ENCODE measurements around the gene CPAMD8.
"Not testable (repeated sequence)": the region's sequence is repeated elsewhere in the genome, so short reads cannot be mapped to it uniquely, and the experiment has no call there.

CPAMD8 gene

DNA sequence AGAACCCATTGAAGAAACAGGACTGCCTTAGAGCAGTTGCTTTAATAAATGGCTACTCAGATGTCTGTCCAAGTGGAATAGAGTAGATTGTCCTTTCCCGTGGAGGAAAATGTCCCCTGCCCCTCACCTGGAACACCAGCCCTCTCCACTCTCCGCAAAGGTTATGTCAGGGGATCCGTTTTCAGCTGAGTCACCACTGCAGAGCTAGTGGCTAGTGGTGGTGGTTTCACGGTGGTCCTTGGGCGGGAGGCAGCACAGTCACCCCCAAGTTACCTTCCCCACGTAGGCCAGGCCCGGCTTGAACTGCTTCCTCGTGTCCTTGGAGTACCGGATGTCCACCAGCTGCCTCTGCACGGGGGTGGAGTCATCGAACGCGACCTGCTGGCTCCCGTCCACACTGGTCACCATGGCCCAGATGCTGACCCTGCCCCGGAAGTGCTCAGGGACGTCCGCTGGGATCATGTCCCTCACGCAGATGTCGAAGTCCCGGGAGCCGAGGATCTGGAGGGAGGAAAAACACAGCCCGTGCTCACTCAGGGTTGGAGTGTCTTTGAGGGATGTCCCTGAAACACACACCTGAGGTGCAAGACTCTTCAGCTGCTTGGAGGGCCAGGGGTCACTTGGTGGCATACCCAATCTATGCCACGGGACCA is 29.6 kb downstream of the CPAMD8 start:
- DNase-seq, result not testable (repeated sequence)

GRCh38 chr19:16988661-16989060 is 37.9 kb downstream of the CPAMD8 start:
- DNase-seq, result no peak

DNA sequence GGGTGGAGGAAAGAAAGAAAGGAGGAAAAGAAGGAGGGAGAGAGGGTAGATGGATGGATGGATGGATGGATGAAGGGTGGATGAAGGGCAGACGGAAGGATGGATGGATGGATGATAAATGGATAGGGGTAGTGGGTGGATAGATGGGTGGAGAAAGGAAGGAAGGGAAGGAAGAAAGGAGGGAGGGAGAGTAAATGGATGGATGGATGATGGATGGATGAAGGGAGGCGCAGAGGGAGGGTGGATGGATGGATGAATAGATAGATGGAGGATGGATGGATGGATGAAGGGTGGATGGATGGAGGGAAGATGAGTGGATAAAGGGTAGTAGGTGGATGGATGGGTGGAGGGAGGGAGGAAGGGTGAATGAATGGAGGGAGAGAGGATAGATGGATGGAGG is 41.2 kb downstream of the CPAMD8 start:
- no peak for DNase-seq

- DNase-seq, result not testable (repeated sequence)
These were observed 44.0 kb downstream of the CPAMD8 start for GRCh38 chr19:16982586-16982985.

- DNase-seq, result no peak
These were observed 47.5 kb downstream of the CPAMD8 start for GRCh38 chr19:16978839-16979802.

DNA sequence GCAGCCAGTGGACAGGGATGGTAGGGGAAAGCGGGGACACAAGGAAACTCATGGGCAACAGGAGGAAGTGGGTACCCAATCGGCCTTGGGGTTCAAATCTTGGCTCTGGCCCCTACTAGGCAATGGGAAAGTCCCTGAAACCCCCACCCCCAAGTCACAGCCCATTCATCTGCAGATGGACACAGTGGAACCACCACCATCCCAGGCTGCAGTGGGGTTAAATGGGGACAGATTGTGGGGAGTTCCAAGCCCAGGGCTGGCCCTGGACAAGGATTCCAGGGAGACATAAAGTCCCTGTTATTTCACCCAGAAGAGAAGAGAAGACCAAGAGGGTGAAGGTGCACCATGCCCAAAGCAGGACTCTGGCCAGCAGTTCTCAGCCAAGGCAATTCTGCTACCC is 48.5 kb downstream of the CPAMD8 start:
- no peak for DNase-seq

- no peak for DNase-seq
These were observed 49.3 kb downstream of the CPAMD8 start for GRCh38 chr19:16977306-16977705.

DNA sequence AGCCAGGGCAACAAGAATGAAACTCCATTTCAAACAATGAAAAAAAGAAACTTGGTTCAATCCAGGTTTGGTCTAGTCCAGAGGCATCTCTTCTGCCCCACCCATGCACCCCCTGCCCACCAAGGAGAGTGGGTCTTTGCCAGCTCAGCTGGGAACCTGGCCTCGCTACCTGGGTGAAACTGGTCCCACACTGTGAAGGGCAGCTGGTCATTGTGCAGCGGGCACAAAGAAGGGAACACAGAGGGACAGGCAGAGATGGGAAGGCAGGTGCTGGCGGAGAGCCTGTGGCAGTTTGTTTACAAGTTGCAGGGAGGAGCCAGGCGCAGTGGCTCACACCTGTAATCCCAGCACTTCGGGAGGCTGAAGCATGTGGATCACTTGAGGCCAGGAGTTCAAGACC is 50.2 kb downstream of the CPAMD8 start:
- no peak for DNase-seq

GRCh38 chr19:16970821-16971220 is 55.8 kb downstream of the CPAMD8 start:
- no peak for DNase-seq

DNA sequence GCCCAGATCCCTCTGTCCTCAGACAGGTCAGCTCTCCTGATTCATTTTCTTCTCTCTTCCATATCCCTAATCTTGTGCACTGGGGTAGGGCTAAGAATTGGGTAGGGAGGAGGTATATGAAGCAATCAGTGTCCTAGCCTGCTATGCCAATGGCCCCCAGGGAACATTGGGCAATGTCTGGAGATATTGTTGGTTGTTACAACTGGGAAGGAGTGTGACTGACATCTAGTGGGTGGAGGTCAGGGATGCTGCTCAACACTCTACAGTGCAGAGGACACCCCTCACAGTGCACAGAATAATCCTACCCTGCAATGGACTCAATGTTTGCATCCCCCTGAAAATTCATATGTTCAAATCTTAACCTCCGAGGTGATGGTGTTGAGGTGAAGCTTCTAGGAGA is 57.5 kb downstream of the CPAMD8 start:
- no peak for DNase-seq

- not testable (repeated sequence) for DNase-seq
These were observed 65.4 kb downstream of the CPAMD8 start for GRCh38 chr19:16960996-16961822.

DNA sequence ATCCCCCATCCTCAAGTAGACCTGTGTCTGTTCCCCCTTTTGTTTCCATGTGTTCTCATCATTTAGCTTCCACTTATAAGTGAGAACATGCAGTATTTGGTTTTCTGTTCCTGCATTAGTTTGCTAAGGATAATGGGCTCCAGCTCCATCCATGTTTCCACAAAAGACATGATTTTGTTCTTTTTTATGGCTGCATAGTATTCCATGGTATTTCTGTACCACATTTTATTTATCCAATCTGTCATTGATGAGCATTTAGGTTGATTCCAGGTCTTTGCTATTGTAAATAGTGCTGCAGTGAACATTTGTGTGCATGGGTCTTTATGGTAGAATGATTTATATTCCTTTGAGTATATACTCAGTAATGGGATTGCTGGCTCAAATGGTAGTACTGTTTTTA is 68.3 kb downstream of the CPAMD8 start:
- not testable (repeated sequence) for DNase-seq

DNA sequence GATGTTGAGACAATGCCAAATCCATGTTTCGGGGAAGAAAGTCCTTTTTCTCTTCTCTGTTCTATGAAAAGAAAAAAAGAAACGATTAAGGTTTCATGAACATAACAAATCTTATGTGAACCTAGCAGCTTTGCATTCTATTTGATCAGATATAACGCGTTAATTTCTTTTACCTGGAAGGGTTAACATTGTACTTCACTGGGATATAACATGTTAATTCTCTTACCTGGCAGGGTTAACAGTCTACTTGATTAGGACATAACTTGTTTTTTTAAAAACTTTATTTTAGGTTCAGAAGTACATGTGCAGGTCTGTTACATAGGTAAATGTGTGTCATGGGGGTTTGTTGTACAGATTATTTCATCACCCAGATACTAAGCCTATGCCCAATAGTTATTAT is 68.8 kb downstream of the CPAMD8 start:
- no peak for DNase-seq

GRCh38 chr19:16957151-16957701 is 69.4 kb downstream of the CPAMD8 start:
- no peak for DNase-seq

- DNase-seq, result no peak
These were observed 71.4 kb downstream of the CPAMD8 start for GRCh38 chr19:16955161-16955560.

GRCh38 chr19:16952046-16952445 is 74.6 kb downstream of the CPAMD8 start:
- DNase-seq, result no peak

GRCh38 chr19:16951529-16951928 is 75.1 kb downstream of the CPAMD8 start:
- DNase-seq, result no peak

DNA sequence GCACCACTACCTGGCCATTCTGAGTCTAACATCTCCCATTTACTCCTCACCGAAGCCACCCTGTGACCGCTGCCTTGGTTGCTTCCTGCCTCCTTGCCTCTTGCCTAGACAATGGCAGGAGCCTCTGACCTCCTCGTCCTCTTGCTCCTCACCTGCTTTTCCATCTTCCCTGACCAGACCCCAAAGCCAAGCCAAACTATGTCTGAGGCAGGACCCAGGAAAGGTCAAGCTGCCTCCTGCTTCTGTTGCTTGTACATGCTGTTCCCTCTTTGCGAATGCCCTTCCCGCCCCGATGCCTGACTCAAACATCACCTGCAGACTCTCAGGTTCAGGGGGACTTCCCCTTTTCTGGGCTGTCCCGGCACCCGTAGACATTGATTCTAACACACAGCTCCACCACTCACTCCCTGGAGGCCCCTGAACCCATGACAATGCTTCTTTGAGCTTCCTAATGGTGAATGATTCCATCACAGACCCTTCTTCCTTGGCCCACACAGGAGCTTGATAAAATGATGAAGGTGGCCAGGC is 77.0 kb downstream of the CPAMD8 start:
- no peak for DNase-seq

DNA sequence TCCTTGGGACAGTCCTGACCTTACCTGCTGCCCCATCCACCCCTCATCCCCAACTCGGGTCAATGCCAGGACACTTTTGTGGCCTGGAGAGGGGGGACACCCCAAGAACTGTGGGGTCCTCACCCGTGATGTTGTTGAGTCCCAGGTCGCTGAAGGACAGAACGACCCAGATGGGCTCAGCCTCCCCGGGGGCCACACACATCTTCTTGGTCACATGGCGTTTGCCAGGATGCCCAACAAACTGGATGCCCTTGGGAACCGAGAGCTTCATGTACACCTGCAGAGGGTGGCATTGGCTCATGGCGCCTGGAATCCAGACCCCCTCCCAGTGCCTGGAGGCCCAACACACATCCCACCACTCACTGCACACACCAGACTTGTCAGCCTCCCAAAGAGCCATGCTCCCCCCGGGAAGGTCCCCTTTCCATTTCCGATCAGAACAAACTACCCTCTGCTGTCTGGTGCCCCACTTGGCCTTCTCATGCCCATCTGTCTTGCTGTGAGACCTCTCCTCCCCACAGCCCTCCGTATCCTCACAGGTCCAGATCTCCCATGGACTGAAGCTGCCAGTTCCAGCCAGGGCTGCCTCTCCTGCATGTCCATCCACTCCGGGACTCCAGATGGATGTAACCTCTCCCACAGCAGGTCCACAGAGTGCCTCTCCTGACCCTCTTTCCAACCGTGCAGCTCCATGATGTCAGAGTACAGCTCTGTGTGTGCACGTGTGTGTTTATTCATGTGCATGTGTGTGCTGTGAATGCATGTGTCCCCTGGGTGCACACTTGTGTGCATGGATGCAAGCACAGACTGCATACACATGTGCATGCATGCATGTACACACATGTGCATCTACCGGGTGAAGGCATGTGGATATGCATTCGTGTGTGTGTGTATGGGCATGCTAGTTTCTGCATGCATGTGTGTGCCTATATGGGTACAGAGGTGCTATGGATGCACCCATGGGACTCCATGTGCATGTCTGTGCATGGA is 79.4 kb downstream of the CPAMD8 start:
- DNase-seq, result no peak

GRCh38 chr19:16945762-16946465 is 80.7 kb downstream of the CPAMD8 start:
- no peak for DNase-seq

DNA sequence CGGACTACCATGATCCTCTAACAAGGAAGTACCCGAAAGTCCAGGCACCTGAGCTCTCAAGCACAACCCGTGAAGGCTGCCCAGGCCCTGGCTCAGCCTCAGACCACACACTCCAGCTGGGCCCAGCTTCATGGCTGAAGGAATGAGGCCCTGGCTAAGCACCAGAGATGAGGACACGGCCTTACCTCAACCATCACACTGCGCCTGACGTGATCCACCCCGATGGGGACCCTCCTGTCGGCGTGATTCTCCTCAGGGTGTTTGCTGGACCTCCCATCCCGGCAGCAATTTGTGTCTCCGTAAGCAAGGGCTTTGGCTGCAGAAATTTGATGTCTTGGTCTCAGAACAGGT is 81.3 kb downstream of the CPAMD8 start:
- DNase-seq, result no peak
